Left ventricle myocardium inferior (tissue), 1 donor: ENCODE data around the gene ATG4C. TPM values are rescaled to one million over a fixed set of nuclear protein-coding genes. Genes with fewer than 3 reads are reported as not detected.

Source experiments
- DNase-seq: peaks from one replicate; pipeline ENCODE4 v3.0.0-alpha.2; 2020
- H3K27ac ChIP-seq: fragments of 200-600 bp; replicated peaks from 2 replicates; pipeline ENCODE4 v1.8.0; 2021
- H3K27me3 ChIP-seq: fragments of 200-600 bp; 2 replicates; pipeline ENCODE4 v1.8.0; 2021; ENCODE audit warnings: low read depth
- H3K36me3 ChIP-seq: fragments of 200-600 bp; 2 replicates; pipeline ENCODE4 v1.8.0; 2021
- H3K4me1 ChIP-seq: fragments of 200-600 bp; 2 replicates; pipeline ENCODE4 v1.8.0; 2021
- H3K4me3 ChIP-seq: fragments of 200-600 bp; 2 replicates; pipeline ENCODE4 v1.8.0; 2021; ENCODE audit warnings: mild to moderate bottlenecking, moderate library complexity
- H3K9me3 ChIP-seq: fragments of 200-600 bp; replicated peaks from 2 replicates; pipeline ENCODE4 v1.8.0; 2021
- intact Hi-C: fragments of 100-400 bp; cut with micrococcal nuclease; formaldehyde crosslinking; loops from one replicate; pipeline ENCODE4 v1.11.0; 2022
- total RNA-seq: library from RNA; stranded (reverse); fragmentation: NEBNext Ultra II Directional; extraction: Animal tissue kit (Norgen Biotek cat#: 25700); gene quantifications from one replicate; pipeline ENCODE4 v1.2.1, GENCODE V29; 2021
- TF ChIP-seq, protein P1 (sequence below): fragments of 200-600 bp; IDR thresholded peaks from 2 replicates; pipeline ENCODE4 v1.8.0; 2021; ENCODE audit warnings: antibody characterized with exemption, mild to moderate bottlenecking, borderline replicate concordance
- donor health status: DM: no; HTN: yes; CAD: no; lungs with severe emphysema.

ATG4C gene
- total RNA-seq, 1 donor from 2014 or later: 10.9 TPM

GRCh38 chr1:62903522-62903921, 119.6 kb downstream of the ATG4C start:
- no peak overlapping the region for H3K27ac ChIP-seq
- no peak overlapping the region for H3K4me3 ChIP-seq
- H3K9me3 ChIP-seq: no peaks in the 10 kb centered on the region
- intact Hi-C loops: no loop called here
- no peak for DNase-seq
- peaks cover 14% of the 10 kb centered on the region for H3K27me3 ChIP-seq
- H3K4me1 ChIP-seq: no peaks in the 10 kb centered on the region
- H3K36me3 ChIP-seq: no peaks in the 10 kb centered on the region
- TF ChIP-seq, protein P1, sequence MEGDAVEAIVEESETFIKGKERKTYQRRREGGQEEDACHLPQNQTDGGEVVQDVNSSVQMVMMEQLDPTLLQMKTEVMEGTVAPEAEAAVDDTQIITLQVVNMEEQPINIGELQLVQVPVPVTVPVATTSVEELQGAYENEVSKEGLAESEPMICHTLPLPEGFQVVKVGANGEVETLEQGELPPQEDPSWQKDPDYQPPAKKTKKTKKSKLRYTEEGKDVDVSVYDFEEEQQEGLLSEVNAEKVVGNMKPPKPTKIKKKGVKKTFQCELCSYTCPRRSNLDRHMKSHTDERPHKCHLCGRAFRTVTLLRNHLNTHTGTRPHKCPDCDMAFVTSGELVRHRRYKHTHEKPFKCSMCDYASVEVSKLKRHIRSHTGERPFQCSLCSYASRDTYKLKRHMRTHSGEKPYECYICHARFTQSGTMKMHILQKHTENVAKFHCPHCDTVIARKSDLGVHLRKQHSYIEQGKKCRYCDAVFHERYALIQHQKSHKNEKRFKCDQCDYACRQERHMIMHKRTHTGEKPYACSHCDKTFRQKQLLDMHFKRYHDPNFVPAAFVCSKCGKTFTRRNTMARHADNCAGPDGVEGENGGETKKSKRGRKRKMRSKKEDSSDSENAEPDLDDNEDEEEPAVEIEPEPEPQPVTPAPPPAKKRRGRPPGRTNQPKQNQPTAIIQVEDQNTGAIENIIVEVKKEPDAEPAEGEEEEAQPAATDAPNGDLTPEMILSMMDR: no peak

- H3K27ac ChIP-seq: no peak overlapping the region
- H3K4me3 ChIP-seq: no peak overlapping the region
- no peaks in the 10 kb centered on the region for H3K9me3 ChIP-seq
- intact Hi-C loops: no loop called here
- no peak for DNase-seq
- H3K4me1 ChIP-seq: no peaks in the 10 kb centered on the region
- TF ChIP-seq, protein P1: no peak
- H3K36me3 ChIP-seq: no peaks in the 10 kb centered on the region
- H3K27me3 ChIP-seq: peaks cover 14% of the 10 kb centered on the region
These were observed 120.3 kb downstream of the ATG4C start for GRCh38 chr1:62903982-62904855.

DNA sequence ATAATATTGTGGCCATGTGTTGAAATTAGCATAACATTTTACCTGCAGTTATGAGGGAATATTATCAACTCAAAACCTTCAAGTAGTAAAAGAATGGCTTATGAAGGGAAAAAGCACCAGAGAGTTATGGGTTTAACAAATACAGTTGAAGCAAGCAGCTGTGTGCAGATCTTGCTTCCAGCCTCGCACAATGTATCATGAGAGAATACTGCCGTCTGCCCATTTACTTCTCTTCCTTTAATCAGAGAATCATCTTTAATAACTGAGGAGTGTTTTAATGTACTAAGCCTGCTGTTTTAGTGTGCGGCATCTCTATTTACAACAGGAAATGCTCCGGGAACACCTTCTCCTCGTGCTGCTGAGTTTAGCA, 120.9 kb downstream of the ATG4C start:
- Histone ChIP-seq H3K27ac (no peak overlapping the region), H3K36me3 (no peaks in the 10 kb centered on the region), H3K4me1 (no peaks in the 10 kb centered on the region), H3K9me3 (no peaks in the 10 kb centered on the region), H3K4me3 (no peak overlapping the region), H3K27me3 (peaks cover 14% of the 10 kb centered on the region)
- TF ChIP-seq, protein P1: no peak
- intact Hi-C loops: no loop called here
- no peak for DNase-seq

DNA sequence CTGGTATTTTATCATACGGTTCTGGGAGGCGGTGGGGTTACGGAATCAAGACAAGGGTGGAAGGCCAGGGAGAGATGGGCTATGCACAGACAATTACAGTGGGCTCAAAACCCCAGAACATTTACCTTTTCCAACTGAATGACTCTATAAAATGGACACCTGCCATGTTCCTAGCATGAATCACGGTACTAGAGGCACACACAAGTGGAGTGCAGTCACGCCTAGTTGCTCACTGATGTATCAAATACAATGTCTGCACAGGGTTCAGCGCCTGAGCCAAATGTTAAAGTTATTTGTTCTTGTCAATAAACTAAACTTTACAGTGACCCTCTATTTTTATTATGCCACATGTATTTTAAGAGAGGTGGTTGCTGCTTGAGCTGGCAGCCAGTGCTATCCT, 121.4 kb downstream of the ATG4C start:
- intact Hi-C loops: no loop called here
- Histone ChIP-seq H3K4me3 (no peak overlapping the region), H3K27me3 (peaks cover 14% of the 10 kb centered on the region), H3K27ac (no peak overlapping the region), H3K36me3 (no peaks in the 10 kb centered on the region), H3K9me3 (no peaks in the 10 kb centered on the region), H3K4me1 (no peaks in the 10 kb centered on the region)
- TF ChIP-seq, protein P1: no peak
- no peak for DNase-seq

DNA sequence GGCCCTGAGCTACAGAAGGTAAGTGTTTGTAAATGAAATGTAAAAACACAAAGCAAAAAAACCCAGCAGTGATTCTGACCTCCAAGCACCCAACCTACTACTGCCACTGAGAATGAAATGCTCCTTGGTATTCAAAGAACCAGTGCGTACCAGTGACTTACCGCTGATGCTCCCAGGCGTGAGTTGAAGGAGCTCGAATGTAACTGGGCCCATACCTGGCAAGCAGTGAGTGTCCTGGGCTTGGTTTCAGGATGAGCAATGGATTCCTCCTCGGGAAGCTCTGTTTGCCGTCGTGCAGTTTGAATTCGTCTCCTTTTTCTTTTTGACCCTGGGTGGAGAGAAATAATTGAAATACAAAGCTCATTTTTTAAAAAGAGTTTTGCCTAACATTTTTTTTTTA, 121.9 kb downstream of the ATG4C start:
- DNase-seq: no peak
- Histone ChIP-seq H3K36me3 (no peaks in the 10 kb centered on the region), H3K4me3 (no peak overlapping the region), H3K27ac (no peak overlapping the region), H3K9me3 (no peaks in the 10 kb centered on the region), H3K4me1 (no peaks in the 10 kb centered on the region), H3K27me3 (peaks cover 14% of the 10 kb centered on the region)
- TF ChIP-seq, protein P1: no peak
- intact Hi-C loops: no loop called here
